HG03520 (cell line): ENCODE results near the gene MYOC.
"Not testable (repeated sequence)": the region's sequence is repeated elsewhere in the genome, so short reads cannot be mapped to it uniquely, and the experiment has no call there.

Source experiments
- ATAC-seq: cut with Tn5 transposase; IDR thresholded peaks from one replicate; pipeline ENCODE4 v1.9.1; 2021; ENCODE audit warnings: mild to moderate bottlenecking, moderate library complexity; ENCODE audit not compliant: unreplicated experiment

The MYOC gene

GRCh38 chr1:171652234-171652822 lies at the start of gene MYOC:
Gene MYOC (minus strand): TSS chr1:171652688. CDS start chr1:171652611, 77 bp downstream.
- ATAC-seq = no peak

- ATAC-seq = no peak
Observed at GRCh38 chr1:171699531-171699930, 47.0 kb upstream of the MYOC start.

GRCh38 chr1:171695772-171696171 lies 43.3 kb upstream of the MYOC start:
- not testable (repeated sequence) for ATAC-seq

GRCh38 chr1:171693541-171693940 lies 41.1 kb upstream of the MYOC start:
- ATAC-seq = not testable (repeated sequence)

DNA sequence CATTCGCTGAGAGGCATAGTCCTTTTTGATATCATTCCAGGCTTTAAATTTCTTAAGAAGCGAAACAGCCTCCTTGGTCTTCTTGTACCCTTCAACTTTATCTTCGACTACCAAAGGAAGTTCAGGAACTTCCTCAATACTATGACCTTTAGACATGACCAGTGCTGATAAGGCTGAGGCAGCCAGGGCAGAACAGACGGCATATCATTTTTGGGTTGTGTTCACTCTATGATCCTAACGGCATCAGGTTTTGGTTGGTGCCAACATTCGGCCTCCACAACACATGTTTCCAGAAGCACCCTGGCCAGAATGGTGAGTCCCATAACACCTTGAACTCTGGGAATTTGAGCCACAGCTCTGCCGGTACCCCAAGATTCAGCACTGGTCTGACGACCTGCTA lies 31.4 kb upstream of the MYOC start:
- ATAC-seq = no peak

DNA sequence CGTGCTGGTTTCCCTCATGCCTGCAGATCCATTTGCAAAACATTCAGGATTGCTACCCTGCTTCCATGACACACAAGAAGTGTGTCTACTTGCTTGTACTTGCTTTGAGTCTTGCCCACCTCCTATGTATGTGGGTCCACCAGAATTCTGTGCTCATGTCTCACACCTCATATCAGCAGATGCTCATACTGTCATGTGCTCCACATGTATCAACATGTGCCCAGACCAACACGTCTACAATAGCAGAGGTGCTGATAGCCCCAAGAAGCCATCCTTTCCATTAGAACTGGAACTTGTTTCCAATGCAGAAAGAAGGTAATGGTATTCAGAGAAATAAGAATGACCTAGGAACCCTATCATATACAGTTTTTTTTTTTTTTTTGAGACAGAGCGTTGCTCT lies 27.9 kb upstream of the MYOC start:
- no peak for ATAC-seq

DNA sequence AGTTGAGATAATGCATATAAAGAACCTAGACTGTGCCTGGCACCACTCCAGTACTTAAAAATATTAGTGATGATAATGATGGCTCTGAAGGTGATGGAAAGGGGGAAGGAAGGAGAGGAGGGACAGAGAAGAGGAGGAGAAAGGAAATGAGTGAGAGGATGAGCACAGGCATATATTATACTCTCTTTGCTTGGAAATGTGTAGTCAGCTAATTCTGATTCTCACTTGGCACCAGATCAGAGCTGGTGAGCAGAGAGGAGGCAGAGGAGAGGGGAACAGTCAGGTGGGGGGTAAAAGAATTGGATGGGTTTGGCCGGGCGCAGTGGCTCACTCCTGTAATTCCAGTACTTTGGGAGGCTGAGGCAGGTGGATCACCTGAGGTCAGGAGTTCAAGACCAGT lies 24.3 kb upstream of the MYOC start:
- ATAC-seq = no peak

DNA sequence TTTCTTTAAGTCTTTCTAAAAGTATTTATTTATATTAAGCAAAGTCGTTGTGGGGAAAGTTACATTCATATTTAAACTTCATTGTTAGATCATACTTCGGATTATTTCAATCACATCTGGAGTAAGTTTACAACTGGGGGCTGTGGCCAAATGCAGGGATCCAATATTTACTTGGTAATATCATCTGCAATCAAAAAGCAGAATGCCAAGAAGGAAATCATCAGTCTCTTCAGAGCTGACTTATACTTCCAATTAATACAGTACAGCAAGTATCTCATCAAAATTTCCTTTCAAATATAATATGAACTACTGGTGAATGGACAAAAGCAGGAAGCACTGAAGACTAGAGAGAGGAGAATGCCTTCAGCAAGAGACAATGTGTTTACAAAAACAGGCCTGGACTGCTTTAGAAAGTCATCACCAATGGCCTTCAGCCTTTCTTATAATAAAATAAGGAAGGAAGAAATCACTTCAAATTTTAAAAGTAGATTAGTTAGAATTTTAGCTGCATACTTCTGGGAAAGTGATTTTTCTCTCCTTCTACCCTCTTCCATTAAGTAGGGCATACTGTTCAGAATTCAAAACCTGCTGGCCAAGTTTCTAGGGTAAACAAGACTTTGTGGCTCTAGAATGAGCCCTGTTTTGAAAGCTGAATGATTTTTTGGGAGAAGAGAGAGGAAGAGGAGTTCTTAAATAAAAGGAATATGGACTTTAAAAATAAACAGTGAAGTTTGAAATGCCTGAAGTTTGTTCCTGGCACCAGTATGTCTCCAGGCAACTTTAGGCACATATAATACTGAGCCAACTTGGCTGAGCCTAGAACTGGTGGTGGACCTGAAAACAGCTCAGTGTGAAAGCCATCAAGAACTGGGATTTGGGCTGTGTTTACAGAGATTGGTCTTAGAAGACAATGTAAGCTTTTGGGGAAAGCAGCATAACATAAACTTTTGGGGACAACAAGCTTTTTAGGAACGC lies 22.2 kb upstream of the MYOC start:
- ATAC-seq = no peak

DNA sequence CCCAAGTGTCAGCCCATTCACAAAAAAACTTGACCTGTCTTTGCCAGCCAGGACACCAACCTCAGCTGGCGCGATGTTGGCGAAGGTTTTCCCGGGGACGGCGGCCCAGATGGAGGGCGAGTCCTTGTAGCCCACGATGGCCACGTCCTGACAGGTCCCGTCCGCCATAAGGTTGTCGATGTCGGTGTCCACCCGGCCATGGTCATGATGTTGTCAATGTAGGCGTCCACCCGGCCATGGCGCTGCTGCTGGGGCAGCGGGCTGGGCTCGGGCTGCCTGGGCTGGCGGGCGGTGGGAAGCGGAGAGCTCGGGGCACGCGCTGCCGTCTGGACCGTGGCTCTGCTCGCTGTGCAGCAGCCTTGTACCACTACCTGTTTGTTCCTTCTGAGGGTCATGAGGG lies 18.3 kb upstream of the MYOC start:
- ATAC-seq = no peak

DNA sequence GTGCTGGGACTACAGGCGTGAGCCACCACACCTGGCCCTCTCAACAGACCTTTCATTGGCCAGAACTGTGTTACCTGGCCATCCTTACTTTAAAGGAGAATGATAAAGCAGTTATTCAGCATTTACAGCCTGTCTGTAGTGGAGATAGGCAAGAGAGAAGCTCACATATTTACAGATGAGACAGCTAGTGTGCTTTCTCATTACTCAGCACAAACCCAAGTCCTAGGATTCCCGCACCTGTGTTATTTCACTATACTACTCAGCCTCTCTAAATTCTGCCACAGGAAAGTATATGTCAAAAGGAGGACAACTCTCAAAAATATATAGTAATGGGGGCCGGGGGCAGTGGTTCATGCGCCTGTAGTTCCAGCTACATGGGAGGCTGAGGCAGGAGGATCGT lies 15.9 kb upstream of the MYOC start:
- ATAC-seq = no peak

DNA sequence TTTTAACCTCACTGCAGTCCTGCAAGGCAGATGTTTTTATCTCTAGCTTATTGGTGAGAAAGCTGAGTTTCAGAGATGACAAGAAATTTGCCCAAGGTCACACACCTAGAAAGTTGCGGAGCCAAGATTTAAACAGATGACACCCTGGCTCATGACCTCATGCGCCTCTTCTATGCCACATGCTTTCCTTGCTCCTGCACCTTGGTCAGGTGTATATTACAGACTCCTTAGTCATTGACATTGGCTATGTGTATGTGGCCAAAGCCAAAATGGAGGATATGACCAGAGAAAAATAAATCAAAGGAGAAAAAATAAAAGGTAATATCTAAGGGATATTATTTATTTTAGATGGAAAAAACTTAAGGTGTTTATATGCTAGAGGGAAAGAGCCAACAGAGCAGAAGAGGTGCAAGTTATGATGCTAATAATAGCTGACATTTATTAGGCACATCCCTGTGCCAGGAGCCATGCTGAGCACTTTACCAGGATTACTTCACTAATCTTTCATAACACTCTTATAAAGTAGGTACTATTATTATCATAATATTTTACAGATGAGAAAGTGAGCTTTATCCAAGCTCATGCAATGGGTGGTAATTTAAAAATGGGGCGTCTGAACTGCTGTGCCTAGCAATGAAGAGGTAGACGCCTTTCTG lies 13.8 kb upstream of the MYOC start:
- no peak for ATAC-seq

- no peak for ATAC-seq
Observed at GRCh38 chr1:171664976-171665375, 12.5 kb upstream of the MYOC start.

DNA sequence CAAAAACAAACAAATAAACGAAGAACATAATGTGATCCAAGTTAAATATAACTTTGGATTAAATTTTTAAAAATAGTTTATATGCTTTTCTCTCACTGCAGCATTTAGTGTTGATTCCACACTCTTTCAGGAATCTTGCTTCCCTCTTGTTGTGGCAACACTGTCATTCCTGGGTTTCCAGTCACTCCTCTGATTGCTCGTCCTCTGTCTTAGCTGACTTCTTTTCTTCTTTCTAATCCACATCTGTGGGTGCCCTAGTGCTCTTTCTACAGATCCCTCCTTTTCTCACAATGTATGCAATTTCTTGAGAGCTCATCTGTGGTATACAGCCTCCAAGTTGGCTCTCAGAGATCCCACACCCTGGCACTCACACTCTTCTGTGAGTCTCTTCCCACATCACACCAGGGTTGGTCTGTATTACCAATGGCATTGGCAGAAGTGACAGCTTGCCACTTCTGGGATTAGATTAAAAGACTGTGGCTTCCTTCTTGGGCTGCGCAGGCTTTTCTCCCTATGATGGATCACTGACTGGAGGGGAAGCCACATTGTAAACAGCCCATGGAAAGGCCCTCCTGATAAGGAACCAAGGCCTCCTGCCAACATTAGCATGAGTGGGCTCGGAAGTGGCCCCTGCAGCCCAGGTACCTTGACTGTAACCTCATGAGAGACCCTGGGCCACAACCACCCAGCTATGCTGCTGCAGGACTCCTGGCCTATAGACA lies 11.5 kb upstream of the MYOC start:
- no peak for ATAC-seq

GRCh38 chr1:171663036-171663853 lies 10.8 kb upstream of the MYOC start:
- no peak for ATAC-seq

DNA sequence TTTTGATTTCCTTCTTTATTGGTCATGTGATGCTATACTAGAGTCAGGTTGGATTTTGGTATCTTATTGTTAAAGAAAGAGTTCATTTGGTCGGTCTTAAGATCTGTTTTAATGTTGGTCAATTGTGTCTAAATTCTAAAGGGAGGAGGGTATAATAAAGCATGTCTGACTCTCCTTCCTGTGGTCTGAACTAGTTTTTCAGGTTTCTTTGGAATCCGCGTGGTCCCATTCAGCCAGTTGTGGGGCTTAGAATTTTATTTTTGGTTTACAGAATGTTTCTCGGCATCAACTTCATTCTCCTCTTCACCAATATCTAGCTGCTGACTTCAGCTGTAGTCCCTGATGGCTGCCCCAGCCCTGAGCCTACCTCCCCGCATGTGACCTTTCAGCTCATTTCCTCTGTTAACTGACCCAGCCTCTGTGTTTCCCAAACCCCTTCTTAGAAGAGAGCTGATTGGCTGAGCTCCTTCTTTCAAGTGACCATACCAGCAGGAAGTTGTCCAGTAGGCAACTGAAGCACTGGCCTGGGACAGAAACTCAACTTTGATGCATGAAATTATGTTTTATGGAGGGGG lies 8.7 kb upstream of the MYOC start:
- no peak for ATAC-seq

DNA sequence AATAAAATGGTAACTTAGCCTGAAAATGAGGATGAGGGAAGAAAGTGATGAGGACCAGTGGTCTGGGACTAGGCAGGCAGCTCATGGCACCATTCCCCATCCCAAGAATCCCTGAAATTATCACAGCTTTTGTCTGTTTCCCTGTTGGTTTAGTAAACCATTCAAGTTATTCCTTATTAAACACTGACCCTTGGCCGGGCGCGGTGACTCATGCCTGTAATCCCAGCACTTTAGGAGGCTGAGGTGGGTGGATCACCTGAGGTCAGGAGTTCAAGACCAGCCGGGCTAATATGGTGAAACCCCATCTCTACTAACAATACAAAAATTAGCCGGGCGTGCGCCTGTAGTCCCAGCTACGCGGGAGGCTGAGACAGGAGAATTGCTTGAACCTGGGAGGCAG lies 3.7 kb upstream of the MYOC start:
- ATAC-seq = not testable (repeated sequence)

- ATAC-seq = peak; percentile 14
Observed at GRCh38 chr1:171655746-171656116, 3.2 kb upstream of the MYOC start.

GRCh38 chr1:171654942-171655745 lies 2.7 kb upstream of the MYOC start:
- peak; percentile 79 for ATAC-seq
